Liver (tissue), 3 donors: ENCODE data around the gene DPYSL4.

ENCODE experiments used
- GABPA ChIP-seq, 2 donors: IDR thresholded peaks in 1 of 2; conservative IDR thresholded peaks in 1 of 2; 2 replicates each; pipeline ENCODE4 v1.6.1; 2016; ENCODE audit warnings: antibody characterized with exemption in 2 of 2, mild to moderate bottlenecking in 1 of 2, moderate library complexity in 1 of 2
- JUND ChIP-seq, 2 donors: IDR thresholded peaks; 2 replicates each; pipeline ENCODE4 v1.6.1; 2016; ENCODE audit warnings: antibody characterized with exemption in 2 of 2
- SP1 ChIP-seq: IDR thresholded peaks from 2 replicates; pipeline ENCODE4 v1.6.1; 2018; ENCODE audit warnings: antibody characterized with exemption, mild to moderate bottlenecking
- TAF1 ChIP-seq: conservative IDR thresholded peaks from 2 replicates; pipeline ENCODE4 v1.6.1; 2016; ENCODE audit warnings: antibody characterized with exemption, mild to moderate bottlenecking
- YY1 ChIP-seq: IDR thresholded peaks from 2 replicates; pipeline ENCODE4 v1.6.1; 2016; ENCODE audit warnings: antibody characterized with exemption, mild to moderate bottlenecking
- TF ChIP-seq, protein P1 (sequence below): fragments of 150-350 bp; IDR thresholded peaks from 2 replicates; pipeline ENCODE4 v1.5.1; 2017; ENCODE audit warnings: improper control_type of control experiment, low read depth, low read length; ENCODE audit not compliant: missing input control
- TF ChIP-seq, protein P2 (sequence below): IDR thresholded peaks from 2 replicates; pipeline ENCODE4 v1.6.1; 2016; ENCODE audit warnings: antibody characterized with exemption
- TF ChIP-seq, protein P3 (sequence below): IDR thresholded peaks from 2 replicates; pipeline ENCODE4 v1.6.1; 2016; ENCODE audit warnings: antibody characterized with exemption, mild to moderate bottlenecking
- donor health status: healthy.
- donor health status: healthy.

DNA sequence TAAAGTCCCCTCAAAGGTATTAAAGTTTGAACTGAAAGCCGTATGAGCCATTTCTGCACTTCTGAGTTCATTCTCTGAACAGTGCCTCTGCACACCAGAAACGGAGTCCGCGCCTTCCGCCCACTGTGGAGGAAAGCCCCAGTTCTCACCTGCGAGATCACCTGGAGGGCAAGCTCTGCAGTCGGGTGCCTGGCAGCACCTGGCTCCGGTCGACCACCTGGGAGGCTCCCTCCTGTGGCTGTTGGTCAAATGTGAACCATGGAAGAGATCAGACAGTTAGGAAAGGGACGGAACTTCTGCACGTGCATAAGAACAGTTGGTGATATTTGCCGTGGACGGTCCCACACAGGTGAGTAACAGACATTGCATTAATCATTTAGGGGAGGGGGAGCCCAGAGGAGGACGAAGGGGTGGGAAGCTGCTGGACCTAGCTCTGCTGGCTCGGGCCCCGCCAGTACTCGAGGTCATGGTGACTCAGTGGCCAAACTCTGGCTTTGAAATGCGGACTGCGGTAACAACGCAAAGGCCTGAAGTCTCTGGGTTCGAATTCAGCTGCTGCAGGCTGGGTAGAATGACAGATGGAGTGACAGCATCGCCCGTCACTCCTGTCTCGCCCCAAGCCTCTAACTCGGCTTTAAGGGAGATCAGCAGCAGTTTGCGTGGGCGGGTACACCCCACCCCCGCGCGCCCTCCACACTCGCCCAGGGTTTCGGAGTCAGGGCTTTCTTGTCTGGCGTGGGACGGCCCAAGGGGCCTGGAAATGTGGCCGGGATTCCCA lies 1.7 kb upstream of the DPYSL4 start:
- TF ChIP-seq, protein P1, sequence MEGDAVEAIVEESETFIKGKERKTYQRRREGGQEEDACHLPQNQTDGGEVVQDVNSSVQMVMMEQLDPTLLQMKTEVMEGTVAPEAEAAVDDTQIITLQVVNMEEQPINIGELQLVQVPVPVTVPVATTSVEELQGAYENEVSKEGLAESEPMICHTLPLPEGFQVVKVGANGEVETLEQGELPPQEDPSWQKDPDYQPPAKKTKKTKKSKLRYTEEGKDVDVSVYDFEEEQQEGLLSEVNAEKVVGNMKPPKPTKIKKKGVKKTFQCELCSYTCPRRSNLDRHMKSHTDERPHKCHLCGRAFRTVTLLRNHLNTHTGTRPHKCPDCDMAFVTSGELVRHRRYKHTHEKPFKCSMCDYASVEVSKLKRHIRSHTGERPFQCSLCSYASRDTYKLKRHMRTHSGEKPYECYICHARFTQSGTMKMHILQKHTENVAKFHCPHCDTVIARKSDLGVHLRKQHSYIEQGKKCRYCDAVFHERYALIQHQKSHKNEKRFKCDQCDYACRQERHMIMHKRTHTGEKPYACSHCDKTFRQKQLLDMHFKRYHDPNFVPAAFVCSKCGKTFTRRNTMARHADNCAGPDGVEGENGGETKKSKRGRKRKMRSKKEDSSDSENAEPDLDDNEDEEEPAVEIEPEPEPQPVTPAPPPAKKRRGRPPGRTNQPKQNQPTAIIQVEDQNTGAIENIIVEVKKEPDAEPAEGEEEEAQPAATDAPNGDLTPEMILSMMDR, result no peak
- TF ChIP-seq GABPA (IDR thresholded peaks at IDR 0.05 in 1 of 2, conservative IDR thresholded peaks at IDR 0.05 in 1 of 2), result no peak
- TF ChIP-seq SP1, result no peak
- TF ChIP-seq, protein P2, sequence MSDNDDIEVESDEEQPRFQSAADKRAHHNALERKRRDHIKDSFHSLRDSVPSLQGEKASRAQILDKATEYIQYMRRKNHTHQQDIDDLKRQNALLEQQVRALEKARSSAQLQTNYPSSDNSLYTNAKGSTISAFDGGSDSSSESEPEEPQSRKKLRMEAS, result no peak
- no peak for TF ChIP-seq YY1
- TF ChIP-seq TAF1, result no peak
- TF ChIP-seq, protein P3, sequence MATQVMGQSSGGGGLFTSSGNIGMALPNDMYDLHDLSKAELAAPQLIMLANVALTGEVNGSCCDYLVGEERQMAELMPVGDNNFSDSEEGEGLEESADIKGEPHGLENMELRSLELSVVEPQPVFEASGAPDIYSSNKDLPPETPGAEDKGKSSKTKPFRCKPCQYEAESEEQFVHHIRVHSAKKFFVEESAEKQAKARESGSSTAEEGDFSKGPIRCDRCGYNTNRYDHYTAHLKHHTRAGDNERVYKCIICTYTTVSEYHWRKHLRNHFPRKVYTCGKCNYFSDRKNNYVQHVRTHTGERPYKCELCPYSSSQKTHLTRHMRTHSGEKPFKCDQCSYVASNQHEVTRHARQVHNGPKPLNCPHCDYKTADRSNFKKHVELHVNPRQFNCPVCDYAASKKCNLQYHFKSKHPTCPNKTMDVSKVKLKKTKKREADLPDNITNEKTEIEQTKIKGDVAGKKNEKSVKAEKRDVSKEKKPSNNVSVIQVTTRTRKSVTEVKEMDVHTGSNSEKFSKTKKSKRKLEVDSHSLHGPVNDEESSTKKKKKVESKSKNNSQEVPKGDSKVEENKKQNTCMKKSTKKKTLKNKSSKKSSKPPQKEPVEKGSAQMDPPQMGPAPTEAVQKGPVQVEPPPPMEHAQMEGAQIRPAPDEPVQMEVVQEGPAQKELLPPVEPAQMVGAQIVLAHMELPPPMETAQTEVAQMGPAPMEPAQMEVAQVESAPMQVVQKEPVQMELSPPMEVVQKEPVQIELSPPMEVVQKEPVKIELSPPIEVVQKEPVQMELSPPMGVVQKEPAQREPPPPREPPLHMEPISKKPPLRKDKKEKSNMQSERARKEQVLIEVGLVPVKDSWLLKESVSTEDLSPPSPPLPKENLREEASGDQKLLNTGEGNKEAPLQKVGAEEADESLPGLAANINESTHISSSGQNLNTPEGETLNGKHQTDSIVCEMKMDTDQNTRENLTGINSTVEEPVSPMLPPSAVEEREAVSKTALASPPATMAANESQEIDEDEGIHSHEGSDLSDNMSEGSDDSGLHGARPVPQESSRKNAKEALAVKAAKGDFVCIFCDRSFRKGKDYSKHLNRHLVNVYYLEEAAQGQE, result no peak
- no peak for TF ChIP-seq JUND (IDR thresholded peaks at IDR 0.05)
